Stimulated activated CD4-positive, alpha-beta T cell treated with anti-CD3 and anti-CD28 coated beads, TNF-alpha, amount 100 ng/mL, for 1 hour (primary cell): ENCODE data around the gene EBPL.

Source experiments
- DNase-seq, 3 donors: peaks; one replicate each; pipeline ENCODE4 v3.0.0-alpha.2; 2020; ENCODE audit warnings: low read depth in 3 of 3, low spot score in 1 of 3

The EBPL gene

GRCh38 chr13:49676581-49677298, 14.5 kb downstream of the EBPL start:
- no peak for DNase-seq

DNA sequence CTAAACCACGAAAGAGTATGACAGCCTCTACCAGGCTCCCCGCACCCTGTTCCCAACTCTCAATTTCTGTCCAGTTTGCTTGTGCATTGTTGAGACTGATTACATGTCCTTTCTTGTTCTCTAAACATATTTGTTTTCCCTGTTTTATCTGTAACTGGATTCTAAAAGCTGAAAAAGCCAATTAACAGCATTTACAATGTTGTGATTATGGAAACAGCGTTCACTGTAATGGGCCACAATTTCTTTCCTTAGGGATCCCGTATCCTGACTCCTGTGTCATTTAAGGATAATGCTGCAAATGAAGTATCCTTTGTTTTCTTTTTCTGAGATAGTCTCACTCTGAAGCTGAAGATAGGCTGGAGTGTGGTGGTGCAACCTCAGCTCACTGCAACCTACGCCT, 20.5 kb downstream of the EBPL start:
- DNase-seq: no peak

DNA sequence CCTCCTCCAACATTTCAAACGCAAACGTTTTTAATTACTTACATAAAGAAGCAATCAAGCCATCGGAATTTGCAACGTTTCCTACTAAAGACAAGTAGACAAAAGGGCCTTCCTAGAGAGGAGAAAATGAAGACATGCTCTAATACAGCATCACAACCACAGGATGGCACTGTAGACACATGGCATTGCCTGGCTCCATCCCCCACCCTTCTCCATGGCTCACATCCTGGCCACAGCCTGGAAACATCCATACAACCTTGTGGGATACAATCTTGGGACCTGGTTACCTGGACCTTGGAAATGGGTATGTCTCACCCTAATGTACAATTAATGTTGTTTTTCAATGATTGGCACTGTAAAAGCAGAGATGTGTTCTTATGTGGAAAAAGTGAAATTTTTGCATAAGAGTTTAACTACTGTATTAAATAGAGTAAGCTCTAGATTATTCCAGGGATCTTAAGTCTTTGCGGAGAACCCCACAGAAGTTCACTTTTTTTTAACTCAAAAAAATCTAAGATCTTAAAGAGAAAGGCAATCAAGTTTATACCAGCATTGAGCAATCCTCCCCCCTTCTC, 21.5 kb downstream of the EBPL start:
- DNase-seq: no peak

- DNase-seq: no peak
Measured at GRCh38 chr13:49667773-49668172, 23.5 kb downstream of the EBPL start.

DNA sequence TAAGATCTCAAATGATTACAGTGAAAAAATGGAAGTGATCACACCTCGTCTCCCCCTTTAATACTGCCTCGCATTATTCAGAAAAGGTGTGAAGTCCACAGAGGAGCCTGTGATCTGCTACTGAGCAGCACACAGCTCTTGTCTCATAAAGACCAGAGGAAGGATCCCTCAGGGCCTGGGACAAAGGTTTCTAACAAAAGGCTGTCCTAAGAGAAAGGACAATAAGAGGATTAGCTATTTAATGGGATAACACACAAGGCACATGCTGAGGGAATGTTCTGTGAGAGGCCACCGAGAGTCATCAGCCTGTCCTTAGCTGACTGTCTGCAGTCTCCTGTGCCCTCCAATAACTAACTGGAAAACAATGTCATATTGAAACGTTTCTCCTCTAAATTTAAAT, 26.7 kb downstream of the EBPL start:
- no peak for DNase-seq

DNA sequence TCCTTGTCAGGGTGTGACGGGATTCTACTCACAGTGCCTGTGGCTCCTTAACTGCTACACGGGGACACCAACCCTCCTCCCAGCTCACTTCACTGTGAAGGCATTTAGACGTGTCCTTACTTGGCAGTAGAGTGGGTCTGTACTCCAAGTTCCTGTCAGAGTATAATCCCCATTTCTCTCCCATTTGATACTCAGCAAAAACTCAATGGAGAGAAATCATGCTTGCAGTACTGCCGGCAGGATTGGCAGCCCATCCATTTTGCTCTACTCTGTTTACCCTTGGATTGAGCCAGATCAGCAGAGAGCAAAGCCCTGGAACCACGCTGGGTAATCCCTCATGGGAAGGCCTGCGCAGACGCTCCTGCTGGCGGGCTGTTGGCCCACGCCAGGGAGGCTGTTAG, 34.0 kb downstream of the EBPL start:
- no peak for DNase-seq

GRCh38 chr13:49655906-49656305, 35.4 kb downstream of the EBPL start:
- DNase-seq: no peak

GRCh38 chr13:49654011-49654410, 37.3 kb downstream of the EBPL start:
- DNase-seq: no peak

GRCh38 chr13:49653478-49653877, 37.8 kb downstream of the EBPL start:
- DNase-seq: no peak

DNA sequence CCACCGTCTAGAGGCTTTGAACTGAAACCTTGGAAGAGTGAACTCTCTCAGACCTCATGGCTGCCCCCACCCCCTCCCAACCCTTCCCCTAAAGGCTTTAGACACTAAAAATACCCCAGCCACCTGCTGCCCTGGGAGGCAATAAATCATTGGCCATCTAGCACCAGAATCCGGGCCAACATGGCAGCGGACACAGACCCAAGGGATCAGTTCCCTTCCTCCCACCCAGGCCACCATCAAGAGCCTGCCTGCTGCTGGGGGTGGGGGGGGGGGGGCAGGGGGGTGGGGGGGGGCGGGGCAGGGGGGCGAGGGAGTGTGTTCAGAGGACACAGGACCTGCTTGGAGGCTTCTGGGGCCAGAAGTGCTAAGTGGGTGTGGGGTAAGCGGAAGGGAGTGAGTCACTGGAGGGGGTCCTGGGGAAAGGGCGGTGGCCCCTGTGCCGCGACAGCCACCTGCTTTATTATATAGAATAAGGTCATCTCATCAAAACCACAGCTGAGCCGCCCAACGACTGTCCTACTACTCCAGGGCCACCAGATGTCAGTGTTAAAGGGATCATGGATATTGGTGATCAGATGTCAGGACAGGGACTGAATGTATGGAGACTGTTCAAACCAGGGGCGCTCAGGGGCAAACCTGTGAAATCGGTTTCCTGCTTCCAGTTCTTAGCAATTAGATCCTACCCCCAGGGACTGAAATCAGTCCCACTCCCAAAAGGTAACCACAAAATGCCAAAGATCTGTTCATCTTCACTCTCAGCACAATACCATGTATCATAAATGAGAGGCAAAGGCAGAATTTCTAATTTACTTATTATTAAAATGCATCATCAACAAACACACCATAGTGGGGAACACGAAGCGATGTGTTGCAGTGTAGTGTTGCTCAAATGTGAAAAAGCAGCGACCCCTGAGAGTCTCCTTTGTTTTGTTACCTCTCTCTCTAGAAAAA, 38.7 kb downstream of the EBPL start:
- DNase-seq: no peak

GRCh38 chr13:49651570-49652354, 39.5 kb downstream of the EBPL start:
- DNase-seq: no peak

DNA sequence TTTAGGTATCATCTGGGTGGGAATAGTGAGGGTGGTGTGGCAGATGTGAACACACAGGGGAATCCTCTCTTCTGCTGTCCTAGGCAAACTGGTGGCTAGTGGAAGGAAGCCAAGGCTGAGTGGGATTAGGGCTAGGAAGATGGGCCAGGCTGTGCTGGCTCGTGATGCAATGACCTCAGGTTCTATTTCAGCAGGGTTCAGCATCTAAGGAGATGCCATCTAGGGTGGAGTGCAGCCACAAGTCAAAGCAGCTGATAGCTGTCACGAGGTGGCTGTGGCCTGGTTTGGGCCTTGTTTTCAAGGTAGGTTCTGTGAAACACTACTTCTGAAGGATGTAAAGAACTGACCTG, 41.3 kb downstream of the EBPL start:
- DNase-seq: no peak

DNA sequence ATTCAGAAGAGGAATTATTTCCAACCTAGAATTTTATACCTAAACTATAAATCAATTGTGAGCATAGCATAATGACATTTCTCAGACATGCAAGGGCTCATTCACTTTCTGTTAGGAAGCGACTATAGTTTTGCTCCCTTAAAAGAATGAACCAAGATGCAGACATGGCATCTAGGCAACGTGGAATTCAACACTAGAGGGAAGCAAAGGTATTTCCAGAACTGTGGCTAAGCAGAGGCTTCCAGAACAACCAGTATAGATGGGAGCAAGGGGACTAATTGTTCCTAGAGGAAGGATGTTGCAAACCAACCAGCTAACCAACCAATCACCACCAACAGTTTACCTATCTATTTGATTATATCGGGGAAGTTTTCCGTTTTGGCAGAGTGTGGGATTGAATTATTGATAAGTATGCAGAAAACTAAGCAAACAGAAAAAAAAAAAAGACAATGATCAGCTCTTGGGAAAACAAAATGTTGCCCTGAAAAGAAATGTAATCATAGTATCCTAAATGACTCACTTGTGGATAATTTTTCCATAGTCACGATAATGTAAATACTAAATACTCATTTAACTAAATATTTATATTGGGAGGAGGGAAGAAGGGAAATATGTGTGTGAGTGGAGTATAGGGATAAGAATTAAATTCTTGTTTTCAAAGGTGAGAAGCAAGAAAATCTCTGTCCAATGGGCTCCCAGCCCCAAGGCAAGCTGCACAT, 41.9 kb downstream of the EBPL start:
- no peak for DNase-seq

- no peak for DNase-seq
Measured at GRCh38 chr13:49646688-49647087, 44.6 kb downstream of the EBPL start.

DNA sequence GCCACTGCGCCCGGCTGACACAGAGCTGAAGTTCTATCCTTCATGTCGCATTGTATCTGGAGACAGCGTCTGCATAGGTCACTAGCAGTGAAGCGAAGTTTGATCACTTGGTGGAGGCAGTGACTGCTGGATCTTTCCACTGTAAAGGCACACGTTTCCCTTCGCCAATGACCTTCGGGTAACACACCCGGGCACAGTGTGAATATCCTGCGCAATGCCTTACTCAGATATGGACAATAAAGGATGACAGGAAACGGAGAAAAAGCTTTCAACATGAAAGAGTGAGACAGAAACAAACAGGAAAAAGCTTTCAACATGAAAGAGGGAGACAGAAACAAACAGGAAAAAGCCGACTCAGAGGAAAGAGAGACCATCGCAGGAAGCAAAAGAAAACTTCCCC, 45.8 kb downstream of the EBPL start:
- no peak for DNase-seq

GRCh38 chr13:49643035-49643646, 48.1 kb downstream of the EBPL start:
- DNase-seq: no peak

DNA sequence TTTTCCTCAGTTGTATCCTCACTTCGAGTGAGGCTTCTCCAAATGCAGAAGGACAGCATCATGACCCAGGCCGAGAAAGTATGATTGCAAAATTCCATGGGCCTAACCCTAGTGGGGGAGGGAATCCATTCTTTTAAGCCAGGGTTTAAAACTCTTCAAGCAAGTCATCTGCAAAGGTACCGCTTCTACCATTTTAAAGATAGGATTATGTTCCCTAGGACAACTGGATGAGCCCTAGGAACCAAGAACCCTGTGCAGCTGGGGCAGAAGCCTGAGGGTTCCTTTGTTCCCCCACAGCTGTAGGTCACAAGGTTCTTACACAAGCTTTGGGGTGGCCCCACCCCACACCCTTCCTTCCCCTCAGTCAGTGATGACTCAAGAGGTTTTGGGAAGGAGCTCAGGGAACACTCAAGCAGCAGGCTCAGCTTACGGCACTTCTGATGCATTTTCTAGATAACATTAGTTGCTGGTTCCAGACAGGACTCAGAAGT, 49.4 kb downstream of the EBPL start:
- DNase-seq: no peak

DNA sequence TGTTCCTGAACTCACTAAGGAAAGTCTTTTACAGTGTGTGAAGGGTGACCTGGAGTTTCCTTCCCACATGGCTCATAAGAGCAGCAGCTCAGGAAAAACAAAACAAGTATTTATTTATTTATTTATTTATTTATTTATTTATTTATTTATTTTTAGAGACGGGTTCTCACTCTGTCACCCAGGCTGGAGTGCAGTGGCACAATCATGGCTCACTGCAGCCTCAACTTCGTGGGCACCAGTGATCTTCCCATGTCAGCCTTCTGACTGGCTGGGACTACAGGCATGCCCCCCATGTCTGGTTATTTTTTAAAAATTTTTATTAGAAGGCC, 52.6 kb downstream of the EBPL start:
- DNase-seq: no peak

- no peak for DNase-seq
Measured at GRCh38 chr13:49638030-49638743, 53.1 kb downstream of the EBPL start.

DNA sequence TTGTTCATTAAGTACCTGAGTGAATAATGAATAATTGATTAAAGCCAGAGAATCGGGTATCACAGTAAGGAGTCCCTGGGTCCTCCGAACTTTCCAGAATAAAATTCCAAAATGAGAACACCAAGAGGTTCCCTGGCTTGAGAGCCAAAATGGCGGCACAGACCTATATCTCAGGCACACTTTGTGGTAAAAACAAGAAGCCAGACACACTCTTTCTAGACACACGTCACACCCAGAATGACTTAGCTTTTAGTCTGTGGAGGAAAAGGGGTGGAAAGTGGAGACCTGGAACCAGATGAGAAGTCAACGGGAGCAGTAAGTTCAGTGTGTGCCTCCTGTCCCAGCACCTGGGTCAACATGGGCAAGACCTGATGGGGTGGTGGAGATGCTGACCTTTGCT, 54.6 kb downstream of the EBPL start:
- no peak for DNase-seq
